ENCODE measurements around the gene KISS1R.

- TF ChIP-seq, protein P1, sequence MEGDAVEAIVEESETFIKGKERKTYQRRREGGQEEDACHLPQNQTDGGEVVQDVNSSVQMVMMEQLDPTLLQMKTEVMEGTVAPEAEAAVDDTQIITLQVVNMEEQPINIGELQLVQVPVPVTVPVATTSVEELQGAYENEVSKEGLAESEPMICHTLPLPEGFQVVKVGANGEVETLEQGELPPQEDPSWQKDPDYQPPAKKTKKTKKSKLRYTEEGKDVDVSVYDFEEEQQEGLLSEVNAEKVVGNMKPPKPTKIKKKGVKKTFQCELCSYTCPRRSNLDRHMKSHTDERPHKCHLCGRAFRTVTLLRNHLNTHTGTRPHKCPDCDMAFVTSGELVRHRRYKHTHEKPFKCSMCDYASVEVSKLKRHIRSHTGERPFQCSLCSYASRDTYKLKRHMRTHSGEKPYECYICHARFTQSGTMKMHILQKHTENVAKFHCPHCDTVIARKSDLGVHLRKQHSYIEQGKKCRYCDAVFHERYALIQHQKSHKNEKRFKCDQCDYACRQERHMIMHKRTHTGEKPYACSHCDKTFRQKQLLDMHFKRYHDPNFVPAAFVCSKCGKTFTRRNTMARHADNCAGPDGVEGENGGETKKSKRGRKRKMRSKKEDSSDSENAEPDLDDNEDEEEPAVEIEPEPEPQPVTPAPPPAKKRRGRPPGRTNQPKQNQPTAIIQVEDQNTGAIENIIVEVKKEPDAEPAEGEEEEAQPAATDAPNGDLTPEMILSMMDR (conservative IDR thresholded peaks at IDR 0.05; ENCODE audit: low read length) = no peak
- TF ChIP-seq EZH2phosphoT487 (IDR thresholded peaks at IDR 0.05; ENCODE audit: borderline replicate concordance) = no peak
Measured at GRCh38 chr19:952049-952679, 35.0 kb downstream of the KISS1R start.
